H1 (cell line): Measurements from ENCODE around the gene NRP2. TPM values are rescaled to one million over a fixed set of nuclear protein-coding genes. Genes with fewer than 3 reads are reported as not detected.

ENCODE experiments used
- CTCF ChIA-PET: fragments of 300-600 bp; sonication (Branson Sonifier 250); formaldehyde crosslinking; loops from one replicate; lab custom pipeline; 2021; ENCODE audit not compliant: partially characterized antibody; lab: Charles Lee
- POLR2A ChIA-PET: fragments of 300-600 bp; sonication (Branson Sonifier 250); formaldehyde crosslinking; loops from one replicate; lab custom pipeline; 2021; ENCODE audit warnings: inconsistent platforms; ENCODE audit not compliant: partially characterized antibody; lab: Charles Lee
- DNase-seq, 2 experiments: peaks; one replicate each; pipeline versions ENCODE4 v3.0.0 to v3.0.0-alpha.2; 2010 to 2022; ENCODE audit warnings: low spot score in 2 of 2, low read depth in 1 of 2, mixed read lengths in 1 of 2
- FAIRE-seq: peaks from 2 replicates; lab custom pipeline; 2011; peaks lifted over from hg19 to GRCh38; lab: Jason Lieb, UNC
- H2AFZ ChIP-seq: 2 replicates; pipeline ENCODE4 v1.8.1; 2012; ENCODE audit warnings: low read length, inconsistent platforms
- H2AK5ac ChIP-seq: 2 replicates; pipeline ENCODE4 v1.6.1; 2013; ENCODE audit warnings: low read depth, low read length
- H2BK120ac ChIP-seq: replicated peaks from 2 replicates; pipeline ENCODE3; 2013; ENCODE audit warnings: low read depth, low read length, inconsistent platforms
- H2BK12ac ChIP-seq: 2 replicates; pipeline ENCODE4 v1.6.1; 2013; ENCODE audit warnings: low read depth, low read length
- H2BK15ac ChIP-seq: 2 replicates; pipeline ENCODE4 v1.6.1; 2013; ENCODE audit warnings: low read length
- H2BK20ac ChIP-seq: 2 replicates; pipeline ENCODE4 v1.6.1; 2013; ENCODE audit warnings: low read length
- H2BK5ac ChIP-seq: 2 replicates; pipeline ENCODE4 v1.6.1; 2013; ENCODE audit warnings: low read depth, low read length
- H3K14ac ChIP-seq: 2 replicates; pipeline ENCODE4 v1.6.1; 2013; ENCODE audit warnings: inconsistent platforms; ENCODE audit not compliant: insufficient read length
- H3K18ac ChIP-seq: 2 replicates; pipeline ENCODE4 v1.6.1; 2013; ENCODE audit warnings: low read length; ENCODE audit errors: extremely low read depth
- H3K23ac ChIP-seq: 2 replicates; pipeline ENCODE4 v1.6.1; 2013; ENCODE audit warnings: inconsistent platforms; ENCODE audit not compliant: insufficient read length
- H3K23me2 ChIP-seq: 2 replicates; pipeline ENCODE4 v1.6.1; 2013; ENCODE audit warnings: low read depth, low read length
- H3K27ac ChIP-seq: 2 replicates; pipeline ENCODE4 v1.6.1; 2011; ENCODE audit warnings: low read depth, low read length, inconsistent platforms
- H3K27me3 ChIP-seq, 4 experiments: replicated peaks in 1 of 4; 1 replicate in 1 of 4; 2 replicates in 3 of 4; pipeline versions ENCODE4 v1.6.1 to v1.8.1; 2011 to 2013; ENCODE audit warnings: low read length in 3 of 4, mild to moderate bottlenecking in 3 of 4, inconsistent platforms in 2 of 4, mixed read lengths in 2 of 4, moderate library complexity in 1 of 4; ENCODE audit not compliant: control insufficient read depth in 3 of 4, insufficient read depth in 3 of 4; ENCODE audit errors: extremely low read depth in 1 of 4
- H3K36me3 ChIP-seq, 4 experiments: 2 replicates each; pipeline versions ENCODE4 v1.6.1 to v1.8.1; 2011 to 2013; ENCODE audit warnings: mild to moderate bottlenecking in 4 of 4, low read length in 3 of 4, moderate library complexity in 2 of 4, control low read depth in 1 of 4, inconsistent platforms in 1 of 4; ENCODE audit not compliant: insufficient read depth in 4 of 4, control insufficient read depth in 2 of 4
- H3K4ac ChIP-seq: replicated peaks from 2 replicates; pipeline ENCODE3; 2013; ENCODE audit warnings: low read length, low read depth, mixed read lengths, inconsistent platforms; ENCODE audit not compliant: insufficient read length
- H3K4me1 ChIP-seq, 4 experiments: replicated peaks in 1 of 4; 1 replicate in 1 of 4; 2 replicates in 3 of 4; pipeline versions ENCODE4 v1.6.1 to v1.8.1; 2011 to 2013; ENCODE audit warnings: low read length in 3 of 4, inconsistent platforms in 2 of 4, mixed read lengths in 1 of 4; ENCODE audit not compliant: insufficient read depth in 4 of 4, control insufficient read depth in 3 of 4
- H3K4me2 ChIP-seq, 2 experiments: 2 replicates each; pipeline versions ENCODE4 v1.6.1 to v1.8.1; 2011 to 2013; ENCODE audit warnings: low read depth in 2 of 2, low read length in 2 of 2, control low read depth in 1 of 2, inconsistent platforms in 1 of 2, mild to moderate bottlenecking in 1 of 2; ENCODE audit not compliant: insufficient read depth in 1 of 2
- H3K4me3 ChIP-seq, 4 experiments: fragments of 200-600, 300-600 bp in 1 of 4; sonication (generic), shearing (Covaris generic), sonication (Bioruptor Twin) in 1 of 4; 2 replicates each; pipeline versions ENCODE4 v1.5.1 to v1.8.1; 2011 to 2016; ENCODE audit warnings: low read length in 4 of 4, low read depth in 3 of 4, control low read depth in 2 of 4, inconsistent platforms in 2 of 4, mild to moderate bottlenecking in 2 of 4, mixed read lengths in 1 of 4, moderate library complexity in 1 of 4; ENCODE audit not compliant: insufficient read depth in 2 of 4; ENCODE audit errors: extremely low read depth in 1 of 4
- H3K56ac ChIP-seq: replicated peaks from 2 replicates; pipeline ENCODE3; 2013; ENCODE audit warnings: low read depth, mild to moderate bottlenecking, mixed read lengths, low read length, inconsistent platforms; ENCODE audit not compliant: insufficient read length
- H3K79me1 ChIP-seq: 2 replicates; pipeline ENCODE4 v1.6.1; 2013; ENCODE audit warnings: low read depth, low read length, control low read depth
- H3K79me2 ChIP-seq, 2 experiments: 2 replicates each; pipeline versions ENCODE4 v1.6.1 to v1.8.1; 2012 to 2013; ENCODE audit warnings: low read length in 2 of 2, mild to moderate bottlenecking in 2 of 2, inconsistent platforms in 1 of 2; ENCODE audit not compliant: insufficient read depth in 2 of 2, control insufficient read depth in 1 of 2
- H3K9ac ChIP-seq, 4 experiments: replicated peaks in 1 of 4; 1 replicate in 1 of 4; 2 replicates in 3 of 4; pipeline versions ENCODE4 v1.6.1 to v1.8.1; 2011 to 2013; ENCODE audit warnings: low read depth in 3 of 4, low read length in 3 of 4, control low read depth in 2 of 4, mild to moderate bottlenecking in 2 of 4, moderate library complexity in 2 of 4, inconsistent platforms in 1 of 4; ENCODE audit errors: extremely low read depth in 1 of 4
- H3K9me3 ChIP-seq, 2 experiments: 2 replicates each; pipeline versions ENCODE4 v1.6.1 to v1.8.1; 2012 to 2013; ENCODE audit warnings: mild to moderate bottlenecking in 2 of 2, moderate library complexity in 2 of 2, control low read depth in 1 of 2, inconsistent platforms in 1 of 2, low read depth in 1 of 2, low read length in 1 of 2, mixed read lengths in 1 of 2; ENCODE audit not compliant: insufficient read depth in 2 of 2
- H4K20me1 ChIP-seq, 2 experiments: replicated peaks in 1 of 2; 2 replicates each; pipeline versions ENCODE3 to v1.8.1; 2011 to 2013; ENCODE audit warnings: inconsistent platforms in 2 of 2, low read length in 2 of 2, mild to moderate bottlenecking in 1 of 2; ENCODE audit not compliant: insufficient read depth in 2 of 2, control insufficient read depth in 1 of 2
- H4K5ac ChIP-seq: 2 replicates; pipeline ENCODE4 v1.6.1; 2013; ENCODE audit warnings: low read length, low read depth, mixed read lengths, inconsistent platforms; ENCODE audit not compliant: insufficient read length
- H4K8ac ChIP-seq: 2 replicates; pipeline ENCODE4 v1.8.0; 2013; ENCODE audit warnings: mild to moderate bottlenecking, moderate library complexity, low read length, inconsistent platforms; ENCODE audit not compliant: insufficient read depth; ENCODE audit errors: extremely low read depth
- H4K91ac ChIP-seq: replicated peaks from 2 replicates; pipeline ENCODE3; 2013; ENCODE audit warnings: low read length, mixed read lengths, inconsistent platforms; ENCODE audit not compliant: insufficient read length
- BRCA1 ChIP-seq: IDR thresholded peaks from 2 replicates; pipeline ENCODE4 v1.6.1; 2012; ENCODE audit warnings: low read depth, low read length, improper control_type of control experiment
- JUN ChIP-seq: IDR thresholded peaks from 2 replicates; pipeline ENCODE4 v1.6.1; 2011; ENCODE audit warnings: low read depth, mild to moderate bottlenecking, improper control_type of control experiment, low read length
- MAFK ChIP-seq: IDR thresholded peaks from 2 replicates; pipeline ENCODE4 v1.6.1; 2012; ENCODE audit warnings: low read depth, mild to moderate bottlenecking, improper control_type of control experiment, low read length
- POLR2A ChIP-seq, 2 experiments: IDR thresholded peaks; 1 replicate in 1 of 2; 2 replicates in 1 of 2; pipeline ENCODE4 v1.6.1; 2011; ENCODE audit warnings: low read depth in 2 of 2, low read length in 2 of 2, mild to moderate bottlenecking in 2 of 2; ENCODE audit errors: control extremely low read depth in 1 of 2
- RNF2 ChIP-seq: fragments of 200-900, 300-1000 bp; sonication (generic); IDR thresholded peaks from 2 replicates; pipeline ENCODE4 v1.7.1; 2016; ENCODE audit warnings: borderline replicate concordance, low read depth, mild to moderate bottlenecking, antibody characterized with exemption, low read length; ENCODE audit not compliant: poor library complexity, severe bottlenecking; ENCODE audit errors: missing control alignments
- SIN3A ChIP-seq, 2 experiments: IDR thresholded peaks in 1 of 2; conservative IDR thresholded peaks in 1 of 2; 2 replicates each; pipeline ENCODE4 v1.6.1; 2011 to 2012; ENCODE audit warnings: low read length in 2 of 2, improper control_type of control experiment in 1 of 2, low read depth in 1 of 2, mild to moderate bottlenecking in 1 of 2
- SRF ChIP-seq: IDR thresholded peaks from 2 replicates; pipeline ENCODE4 v1.6.1; 2011; ENCODE audit warnings: mild to moderate bottlenecking, low read depth, low read length, moderate library complexity
- YY1 ChIP-seq: IDR thresholded peaks from 2 replicates; pipeline ENCODE4 v1.6.1; 2011; ENCODE audit warnings: low read depth, mild to moderate bottlenecking, low read length
- WGBS, 2 experiments: shearing (Covaris generic) in 1 of 2; methylation state at CpG; one replicate each; pipeline versions ENCODE4 v1.1.6 to v1.1.7; 2013 to 2015; ENCODE audit warnings: low lambda C conversion rate in 2 of 2, mixed read lengths in 2 of 2, inconsistent platforms in 1 of 2, low coverage in 1 of 2, missing lambda C conversion rate in 1 of 2; ENCODE audit not compliant: insufficient replicate concordance in 2 of 2, insufficient coverage in 1 of 2, insufficient read length in 1 of 2; ENCODE audit errors: extremely low coverage in 1 of 2, missing lambda C conversion rate in 1 of 2; 5-methylcytosine and 5-hydroxymethylcytosine counted together
- polyA plus RNA-seq, 7 experiments: library from polyadenylated mRNA; depleted of rRNA in 3 of 7; stranded (reverse) in 5 of 7; unstranded in 2 of 7; fragments of >200 nt in 5 of 7; fragments of 200-250 nt in 2 of 7; gene quantifications; 1 replicate in 5 of 7; 2 replicates in 1 of 7; 4 replicates in 1 of 7; pipeline versions ENCODE4 v1.2.1 to v1.2.3, GENCODE V29; 2011 to 2013; ENCODE audit warnings: missing spikeins in 2 of 7, mixed read lengths in 2 of 7
- total RNA-seq: library from RNA; stranded (reverse); fragmentation: NEBNext Ultra II Directional; extraction: Animal tissue kit (Norgen Biotek cat#: 25700); gene quantifications from 2 replicates; pipeline ENCODE4 v1.2.1, GENCODE V29; 2021

Gene NRP2
- total and polyA plus RNA-seq, 2 of the 8 experiments (the other 6 are each of a cell fraction or from before 2014, with no cell fraction given) = 32.0 to 37.8 TPM

- Histone ChIP-seq H3K4me1 (peaks cover 0 to 3% (median under 1%) of the 10 kb centered on the region in 4 experiments; a peak in 2 of 7 replicates), H2BK120ac (no peak overlapping the region), H3K23ac (no peak overlapping the region), H3K9ac (no peak overlapping the region), H2BK5ac (no peak overlapping the region), H3K27me3 (no peaks in the 10 kb centered on the region), H3K27ac (no peak overlapping the region), H2BK15ac (no peak overlapping the region), H3K9me3 (no peaks in the 10 kb centered on the region), H4K91ac (no peak overlapping the region), H2BK12ac (no peak overlapping the region), H3K79me1 (no peaks in the 10 kb centered on the region), H3K56ac (no peak overlapping the region), H3K36me3 (no peaks in the 10 kb centered on the region), H3K18ac (no peak overlapping the region), H3K79me2 (no peaks in the 10 kb centered on the region), H4K20me1 (no peaks in the 10 kb centered on the region), H3K14ac (no peak overlapping the region), H3K4me2 (no peak overlapping the region), H3K4me3 (no peak overlapping the region), H2AFZ (no peak overlapping the region), H2AK5ac (no peak overlapping the region), H4K8ac (no peak overlapping the region), H2BK20ac (no peak overlapping the region), H3K23me2 (no peaks in the 10 kb centered on the region), H4K5ac (no peak overlapping the region), H3K4ac (no peak overlapping the region)
- ChIA-PET POLR2A (no interaction called here), CTCF (interaction anchor here (1.0 to 2.3 kb wide), 4 partner anchors 10 to 87 kb away, joined by 3 to 9 read pairs (median 5); no protein-coding TSS in a partner anchor)
- WGBS, 2 experiments = 75% methylated on average over 2 of the region's 2 CpGs; no CpG with 5 or more reads in 1 of the 2 experiments
- TF ChIP-seq POLR2A (IDR thresholded peaks at IDR 0.05; ENCODE audit: control extremely low read depth in 1 of 2, low read depth in 2 of 2, low read length in 2 of 2) (no peak), RNF2 (no peak), JUN (no peak), SRF (no peak), MAFK (no peak), YY1 (no peak), SIN3A (conservative IDR thresholded peaks at IDR 0.05 in 1 of 2, IDR thresholded peaks at IDR 0.05 in 1 of 2; ENCODE audit: low read depth in 1 of 2, low read length in 2 of 2) (no peak), BRCA1 (no peak)
- no peak for DNase-seq
- no peak for FAIRE-seq
These were observed 16.5 kb upstream of the NRP2 start for GRCh38 chr2:205665791-205666190.
